HG03095 (cell line): ENCODE data around the gene PGS1.
A peak's percentile ranks its signal among the peaks of the same experiment; 100 is the strongest.
"Not testable (repeated sequence)": the region's sequence is repeated elsewhere in the genome, so short reads cannot be mapped to it uniquely, and the experiment has no call there.

ENCODE experiments used
- ATAC-seq: cut with Tn5 transposase; IDR thresholded peaks from one replicate; pipeline ENCODE4 v1.9.1; 2021; ENCODE audit warnings: moderate library complexity; ENCODE audit not compliant: unreplicated experiment

PGS1 gene

GRCh38 chr17:78378225-78379130 is at the start of gene PGS1:
PGS1 (plus strand) TSS chr17:78378649; CDS start chr17:78378666, 17 bp downstream.
- peak; percentile 45 for ATAC-seq

- ATAC-seq = no peak
Observed at GRCh38 chr17:78329263-78330059, 49.0 kb upstream of the PGS1 start.

GRCh38 chr17:78330570-78331224 is 47.8 kb upstream of the PGS1 start:
- no peak for ATAC-seq

GRCh38 chr17:78331355-78331754 is 47.1 kb upstream of the PGS1 start:
- not testable (repeated sequence) for ATAC-seq

GRCh38 chr17:78332991-78333390 is 45.5 kb upstream of the PGS1 start:
- ATAC-seq = no peak

GRCh38 chr17:78335209-78335608 is 43.2 kb upstream of the PGS1 start:
- ATAC-seq = no peak

- ATAC-seq = peak; percentile 51
Observed at GRCh38 chr17:78337244-78338109, 41.0 kb upstream of the PGS1 start.

GRCh38 chr17:78338486-78339259 is 39.8 kb upstream of the PGS1 start:
- no peak for ATAC-seq

GRCh38 chr17:78340183-78340955 is 38.1 kb upstream of the PGS1 start:
- no peak for ATAC-seq

- ATAC-seq = no peak
Observed at GRCh38 chr17:78341559-78342448, 36.6 kb upstream of the PGS1 start.

GRCh38 chr17:78342449-78343186 is 35.8 kb upstream of the PGS1 start:
- ATAC-seq = no peak

GRCh38 chr17:78343187-78343542 is 35.3 kb upstream of the PGS1 start:
- ATAC-seq = no peak

GRCh38 chr17:78343543-78344201 is 34.8 kb upstream of the PGS1 start:
- no peak for ATAC-seq

GRCh38 chr17:78344666-78345065 is 33.8 kb upstream of the PGS1 start:
- no peak for ATAC-seq

- ATAC-seq = no peak
Observed at GRCh38 chr17:78345172-78345571, 33.3 kb upstream of the PGS1 start.

GRCh38 chr17:78345791-78346494 is 32.5 kb upstream of the PGS1 start:
- no peak for ATAC-seq
